Fibroblast of skin of left biceps (primary cell): ENCODE measurements around the gene CELF4.

Source experiments
- DNase-seq, 2 experiments: peaks; one replicate each; pipeline ENCODE4 v3.0.0-alpha.2; 2013; ENCODE audit warnings: low read depth in 2 of 2

The CELF4 gene

GRCh38 chr18:37524139-37524497 lies 41.5 kb downstream of the CELF4 start:
- no peak for DNase-seq

GRCh38 chr18:37521510-37522465 lies 43.8 kb downstream of the CELF4 start:
- DNase-seq, result no peak

- DNase-seq, result no peak
Measured at GRCh38 chr18:37520508-37520907, 45.1 kb downstream of the CELF4 start.

- no peak for DNase-seq
Measured at GRCh38 chr18:37519510-37520135, 46.0 kb downstream of the CELF4 start.

- no peak for DNase-seq
Measured at GRCh38 chr18:37516361-37516853, 49.2 kb downstream of the CELF4 start.

- no peak for DNase-seq
Measured at GRCh38 chr18:37514953-37515352, 50.6 kb downstream of the CELF4 start.

- DNase-seq, result no peak
Measured at GRCh38 chr18:37512400-37512799, 53.2 kb downstream of the CELF4 start.

GRCh38 chr18:37511721-37512298 lies 53.8 kb downstream of the CELF4 start:
- DNase-seq, result no peak

GRCh38 chr18:37509600-37509999 lies 56.0 kb downstream of the CELF4 start:
- DNase-seq, result no peak

- DNase-seq, result no peak
Measured at GRCh38 chr18:37508207-37508606, 57.4 kb downstream of the CELF4 start.

GRCh38 chr18:37507239-37507638 lies 58.4 kb downstream of the CELF4 start:
- DNase-seq, result no peak

GRCh38 chr18:37506001-37506400 lies 59.6 kb downstream of the CELF4 start:
- no peak for DNase-seq

- no peak for DNase-seq
Measured at GRCh38 chr18:37505321-37505720, 60.3 kb downstream of the CELF4 start.

- no peak for DNase-seq
Measured at GRCh38 chr18:37502601-37503000, 63.0 kb downstream of the CELF4 start.

- no peak for DNase-seq
Measured at GRCh38 chr18:37502036-37502435, 63.6 kb downstream of the CELF4 start.

- no peak for DNase-seq
Measured at GRCh38 chr18:37501136-37501535, 64.5 kb downstream of the CELF4 start.

GRCh38 chr18:37499913-37500312 lies 65.7 kb downstream of the CELF4 start:
- DNase-seq, result no peak

GRCh38 chr18:37499044-37499443 lies 66.6 kb downstream of the CELF4 start:
- DNase-seq, result no peak

GRCh38 chr18:37497853-37498518 lies 67.6 kb downstream of the CELF4 start:
- DNase-seq, result no peak

GRCh38 chr18:37496568-37496967 lies 69.0 kb downstream of the CELF4 start:
- no peak for DNase-seq

- no peak for DNase-seq
Measured at GRCh38 chr18:37495354-37495753, 70.2 kb downstream of the CELF4 start.

- no peak for DNase-seq
Measured at GRCh38 chr18:37494406-37494805, 71.2 kb downstream of the CELF4 start.
